ENCODE results near the gene MRC2.

Gene MRC2

GRCh38 chr17:62665599-62665998 is 38.1 kb downstream of the MRC2 start:
- DNase-seq: no peak

- no peak for DNase-seq
Measured at GRCh38 chr17:62666061-62666800, 38.8 kb downstream of the MRC2 start.

DNA sequence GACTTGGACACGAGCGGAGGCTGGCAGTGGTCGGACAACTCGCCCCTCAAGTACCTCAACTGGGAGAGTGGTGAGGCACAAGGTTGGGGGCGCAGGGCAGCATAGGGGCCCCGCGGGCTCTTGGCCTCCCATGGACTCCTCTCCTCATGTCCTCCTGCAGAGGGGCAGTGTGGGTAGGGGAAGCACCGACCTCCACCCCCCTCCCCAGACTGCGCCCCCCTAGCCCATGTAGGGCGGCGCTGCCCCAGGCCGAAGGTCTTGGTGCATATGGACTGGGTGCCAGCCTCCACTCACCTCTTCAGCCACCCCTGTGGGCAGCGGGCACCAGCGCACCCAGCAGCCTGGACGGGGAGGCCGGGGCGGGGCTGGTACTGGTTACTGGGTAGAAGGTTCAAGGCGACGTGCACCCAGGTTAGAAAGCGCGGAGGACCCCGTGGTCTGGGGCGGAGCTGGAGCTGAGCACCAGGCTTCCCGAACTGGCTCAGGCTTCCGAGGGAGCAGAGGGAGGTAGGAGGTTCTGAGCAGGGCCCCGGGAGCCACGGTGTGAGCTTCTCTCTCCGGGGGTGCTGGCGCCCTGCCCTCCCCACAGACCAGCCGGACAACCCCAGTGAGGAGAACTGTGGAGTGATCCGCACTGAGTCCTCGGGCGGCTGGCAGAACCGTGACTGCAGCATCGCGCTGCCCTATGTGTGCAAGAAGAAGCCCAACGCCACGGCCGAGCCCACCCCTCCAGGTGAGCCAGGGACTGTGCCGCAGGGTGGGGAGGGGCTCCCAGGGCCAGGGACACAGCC is 39.5 kb downstream of the MRC2 start:
- no peak for DNase-seq

DNA sequence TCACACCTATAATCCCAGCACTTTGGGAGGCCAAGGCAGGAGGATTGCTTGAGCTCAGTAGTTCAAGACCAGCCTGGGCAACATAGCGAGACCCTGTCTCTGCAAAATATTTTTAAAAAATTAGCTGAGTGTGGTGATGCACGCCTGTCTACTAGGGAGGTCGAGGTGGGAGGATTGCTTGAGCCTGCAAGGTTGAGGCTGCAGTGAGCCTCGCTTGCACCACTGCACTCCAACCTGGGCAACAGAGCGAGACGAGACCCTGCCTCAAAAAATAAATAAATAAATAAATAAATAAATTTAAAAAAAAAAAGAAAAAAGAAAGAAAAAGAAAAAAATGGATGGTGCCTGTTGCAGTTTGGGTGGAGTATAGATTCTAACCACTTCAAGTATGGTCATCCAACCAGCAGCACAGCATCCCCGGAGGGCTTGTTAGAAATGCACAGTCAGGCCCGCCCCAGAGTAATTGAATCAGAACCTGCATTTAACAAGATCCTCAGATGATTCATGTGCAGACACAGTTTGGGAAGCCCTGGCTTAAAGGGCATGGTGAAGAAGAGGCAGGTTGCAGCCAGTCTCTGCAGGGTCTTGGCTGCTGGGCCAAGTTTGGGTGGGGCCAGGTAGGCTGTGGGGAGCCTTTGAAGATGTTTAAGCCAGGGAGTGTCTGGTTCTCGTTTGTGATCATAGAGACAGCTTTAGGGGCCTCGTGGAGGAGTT is 40.8 kb downstream of the MRC2 start:
- DNase-seq: no peak

GRCh38 chr17:62670202-62670821 is 42.8 kb downstream of the MRC2 start:
- DNase-seq: no peak

DNA sequence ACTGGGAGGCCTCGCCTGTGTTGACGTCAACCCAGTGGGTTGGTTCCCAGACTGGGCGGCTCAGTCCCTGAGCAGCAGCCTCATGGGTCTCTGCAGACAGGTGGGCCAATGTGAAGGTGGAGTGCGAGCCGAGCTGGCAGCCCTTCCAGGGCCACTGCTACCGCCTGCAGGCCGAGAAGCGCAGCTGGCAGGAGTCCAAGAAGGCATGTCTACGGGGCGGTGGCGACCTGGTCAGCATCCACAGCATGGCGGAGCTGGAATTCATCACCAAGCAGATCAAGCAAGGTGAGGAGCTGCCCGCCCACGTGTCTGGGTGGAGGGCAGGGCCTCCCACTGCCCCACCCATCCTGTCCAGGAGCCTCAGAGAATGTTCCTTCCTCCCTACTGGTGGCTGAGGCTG is 44.1 kb downstream of the MRC2 start:
- DNase-seq: no peak

GRCh38 chr17:62672957-62673356 is 45.5 kb downstream of the MRC2 start:
- DNase-seq: no peak

DNA sequence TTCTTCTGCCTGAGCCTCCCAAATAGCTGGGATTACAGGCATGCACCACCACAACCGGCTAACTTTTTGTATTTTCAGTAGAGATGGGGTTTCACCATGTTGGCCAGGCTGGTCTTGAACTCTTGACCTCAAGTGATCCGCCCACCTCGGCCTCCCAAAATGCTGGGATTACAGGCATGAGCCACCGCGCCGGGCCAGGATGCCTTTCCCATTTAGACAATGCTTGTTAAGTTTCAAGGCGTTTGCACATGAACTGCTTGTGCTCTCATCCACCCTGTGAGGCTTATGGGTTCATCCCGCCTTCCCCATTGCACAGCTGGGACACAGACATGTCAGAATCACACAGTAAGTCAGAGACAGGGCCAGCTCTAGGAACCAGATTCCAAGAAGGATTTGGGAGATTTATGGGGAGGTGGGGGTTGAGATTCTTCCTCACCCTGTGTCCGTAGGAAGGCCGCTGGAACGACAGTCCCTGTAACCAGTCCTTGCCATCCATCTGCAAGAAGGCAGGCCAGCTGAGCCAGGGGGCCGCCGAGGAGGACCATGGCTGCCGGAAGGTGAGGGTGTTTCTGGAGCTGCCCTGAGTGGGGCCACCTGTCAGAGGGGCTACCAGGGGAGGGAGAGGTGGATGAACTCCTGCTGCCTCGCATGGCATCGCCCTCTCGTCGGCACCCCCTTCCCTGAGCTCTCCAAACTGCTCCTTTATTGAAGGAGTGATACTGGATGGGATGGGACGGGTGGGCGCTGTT is 46.3 kb downstream of the MRC2 start:
- no peak for DNase-seq

GRCh38 chr17:62674363-62674739 is 46.9 kb downstream of the MRC2 start:
- DNase-seq: no peak

DNA sequence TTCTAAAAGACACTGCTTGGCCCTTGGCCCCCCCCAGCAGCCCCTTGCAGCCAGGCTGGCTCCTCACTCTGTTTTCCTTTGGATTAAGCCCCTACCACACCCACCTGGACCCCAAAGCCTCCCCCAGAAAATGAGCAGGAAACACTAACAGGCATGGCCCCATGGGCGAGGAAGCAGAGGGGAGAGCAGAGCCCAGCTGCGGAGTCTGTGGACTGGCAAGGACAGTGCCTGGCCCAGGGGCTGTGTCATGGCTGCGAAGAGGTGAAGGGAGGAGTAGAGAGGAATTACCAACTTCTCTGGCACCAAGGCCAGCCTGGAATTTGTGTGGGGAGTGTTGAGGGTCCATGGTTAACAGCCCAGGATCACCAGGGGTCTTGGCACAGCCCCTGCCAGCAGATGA is 47.4 kb downstream of the MRC2 start:
- no peak for DNase-seq

DNA sequence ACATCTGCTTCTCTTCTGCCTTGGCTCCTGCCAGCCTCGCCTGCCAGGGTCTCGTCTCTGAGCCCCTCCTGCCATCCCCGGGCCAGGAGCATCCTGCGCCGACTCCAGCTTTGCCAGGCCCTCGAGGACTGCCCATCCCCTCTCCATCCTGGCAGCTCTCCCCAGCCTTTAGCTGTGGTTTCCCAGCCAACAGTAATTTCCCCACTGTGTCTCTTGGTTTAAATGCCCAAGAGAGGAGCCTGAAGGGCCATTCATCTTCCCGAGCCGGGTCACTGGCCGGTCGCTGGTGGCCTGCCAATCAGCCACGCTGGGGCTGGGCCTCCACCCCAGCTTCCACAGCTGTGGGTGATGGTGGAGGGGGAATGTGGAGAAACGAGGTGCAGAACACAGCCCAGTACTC is 47.8 kb downstream of the MRC2 start:
- DNase-seq: no peak

DNA sequence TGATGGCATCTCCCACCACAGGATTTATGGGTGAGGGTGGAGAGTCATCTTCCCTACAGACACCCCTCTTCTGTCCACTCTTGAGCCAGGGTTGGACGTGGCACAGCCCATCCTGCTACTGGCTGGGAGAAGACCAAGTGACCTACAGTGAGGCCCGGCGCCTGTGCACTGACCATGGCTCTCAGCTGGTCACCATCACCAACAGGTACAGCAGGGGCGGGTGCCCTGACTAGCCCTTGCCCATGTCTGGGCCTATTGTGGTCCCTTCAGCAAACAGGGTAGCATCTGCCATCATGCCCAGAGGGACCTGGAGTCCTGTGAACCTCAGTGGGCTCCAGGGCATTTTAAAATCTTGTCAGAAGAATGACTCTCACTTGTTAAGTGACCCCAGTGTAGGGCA is 48.2 kb downstream of the MRC2 start:
- no peak for DNase-seq

GRCh38 chr17:62676231-62676943 is 48.9 kb downstream of the MRC2 start:
- no peak for DNase-seq

DNA sequence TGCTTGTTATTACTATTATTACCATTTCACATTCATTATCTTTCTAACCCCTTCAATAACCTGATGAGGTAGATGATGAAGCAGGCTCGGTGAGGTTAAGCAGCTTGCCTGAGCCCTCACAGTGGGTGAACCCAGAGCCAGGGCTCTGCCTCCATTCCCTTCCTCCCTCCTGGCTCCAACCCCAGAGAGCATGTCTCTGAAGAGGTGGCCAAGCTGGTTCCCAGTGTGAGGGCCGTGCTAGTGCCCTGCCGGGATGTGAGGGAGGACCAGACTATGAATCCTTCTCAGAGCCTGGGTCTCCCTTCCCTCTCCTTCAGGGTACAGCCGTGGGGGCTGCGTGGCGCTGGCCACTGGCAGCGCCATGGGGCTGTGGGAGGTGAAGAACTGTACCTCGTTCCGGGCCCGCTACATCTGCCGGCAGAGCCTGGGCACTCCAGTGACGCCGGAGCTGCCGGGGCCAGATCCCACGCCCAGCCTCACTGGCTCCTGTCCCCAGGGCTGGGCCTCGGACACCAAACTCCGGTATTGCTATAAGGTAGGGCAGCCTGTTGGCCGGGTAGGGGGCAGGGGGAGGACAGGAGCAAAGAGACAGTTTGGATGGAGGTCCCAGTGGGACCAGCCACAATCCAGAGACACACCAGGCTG is 49.6 kb downstream of the MRC2 start:
- DNase-seq: no peak

DNA sequence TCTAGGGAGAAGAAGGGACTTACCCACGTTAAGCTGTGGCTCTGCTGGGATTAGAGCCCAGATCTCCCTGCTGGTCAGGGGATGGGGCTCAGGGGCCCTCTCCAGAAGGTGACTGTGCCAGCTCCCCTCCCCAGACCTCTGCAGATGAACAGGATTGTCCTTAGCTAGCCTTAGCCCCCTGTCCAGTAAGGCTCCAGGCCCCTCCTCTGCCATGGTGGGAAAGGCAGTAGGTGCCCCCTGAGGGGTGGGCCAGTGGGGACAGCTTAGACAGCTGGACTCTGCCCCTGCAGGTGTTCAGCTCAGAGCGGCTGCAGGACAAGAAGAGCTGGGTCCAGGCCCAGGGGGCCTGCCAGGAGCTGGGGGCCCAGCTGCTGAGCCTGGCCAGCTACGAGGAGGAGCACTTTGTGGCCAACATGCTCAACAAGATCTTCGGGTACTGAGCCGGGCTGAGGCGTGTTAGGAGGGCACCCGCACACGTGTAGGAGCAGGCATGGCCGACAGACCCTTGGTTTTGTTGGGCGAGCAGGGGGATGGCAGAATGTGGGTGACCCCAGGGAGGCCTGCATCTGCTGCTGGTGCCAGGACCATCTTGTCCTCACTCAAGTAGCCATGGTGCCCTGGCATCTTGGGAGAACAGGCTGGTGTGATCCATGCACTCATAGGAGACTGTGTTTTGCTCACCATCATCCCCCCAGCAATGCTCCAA is 50.9 kb downstream of the MRC2 start:
- DNase-seq: no peak

GRCh38 chr17:62679866-62680377 is 52.5 kb downstream of the MRC2 start:
- DNase-seq: no peak

DNA sequence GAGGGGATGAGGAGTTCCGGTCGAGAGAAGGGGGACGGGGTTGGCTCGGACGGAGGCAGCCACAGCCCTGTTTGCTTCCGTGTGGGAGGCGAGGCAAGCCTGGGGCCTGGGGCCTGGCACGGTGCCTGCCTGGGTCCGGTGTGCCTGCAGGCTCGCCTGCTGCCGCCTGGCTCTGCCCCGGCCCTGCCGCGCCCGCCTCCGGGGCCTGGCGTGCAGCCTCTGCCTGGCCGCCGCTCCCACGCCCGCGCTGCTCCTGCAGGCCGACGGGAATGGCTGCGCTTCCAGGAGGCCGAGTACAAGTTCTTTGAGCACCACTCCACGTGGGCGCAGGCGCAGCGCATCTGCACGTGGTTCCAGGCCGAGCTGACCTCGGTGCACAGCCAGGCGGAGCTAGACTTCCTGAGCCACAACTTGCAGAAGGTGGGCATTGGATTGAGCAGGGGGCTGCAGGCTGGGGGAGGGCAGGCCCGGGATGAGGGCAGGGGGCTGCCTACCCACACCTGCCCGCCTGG is 53.1 kb downstream of the MRC2 start:
- DNase-seq: no peak

GRCh38 chr17:62681061-62681938 is 53.8 kb downstream of the MRC2 start:
- DNase-seq: no peak

DNA sequence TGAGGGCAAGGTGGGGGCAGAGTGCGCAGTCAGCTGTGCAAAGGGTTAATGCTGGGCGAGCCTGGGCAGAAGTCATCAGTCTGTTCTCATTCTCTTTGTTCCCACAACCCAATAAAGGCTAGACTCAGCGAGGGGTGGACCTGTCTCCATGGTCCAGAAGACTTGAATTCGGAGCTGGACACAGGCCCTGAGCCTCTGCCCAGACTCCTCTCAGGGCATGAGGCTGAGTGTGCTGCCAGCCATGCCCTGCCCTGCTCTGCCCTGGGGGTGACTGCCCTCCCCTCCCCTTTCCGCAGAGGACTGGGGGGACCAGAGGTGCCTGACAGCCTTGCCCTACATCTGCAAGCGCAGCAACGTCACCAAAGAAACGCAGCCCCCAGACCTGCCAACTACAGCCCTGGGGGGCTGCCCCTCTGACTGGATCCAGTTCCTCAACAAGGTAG is 54.5 kb downstream of the MRC2 start:
- DNase-seq: no peak

Data from NCI-H187 treated with DMSO at 0.1 percent for 48 hours (cell line).